SKM-1 treated with dmso at 0.1 percent for 144 hours (cell line): ENCODE measurements around the gene ROBO1.
"Not testable (repeated sequence)": the region's sequence is repeated elsewhere in the genome, so short reads cannot be mapped to it uniquely, and the experiment has no call there.

Experiments used
- DNase-seq: peaks from one replicate; lab custom pipeline; 2025; ENCODE audit not compliant: unreplicated experiment; lab: John Stamatoyannopoulos, UW

ROBO1 gene

GRCh38 chr3:79767905-79768267 is at the start of gene ROBO1:
ROBO1 (minus strand) TSS chr3:79767998.
- no peak for DNase-seq

GRCh38 chr3:79817224-79817623 is 49.4 kb upstream of the ROBO1 start:
- no peak for DNase-seq

- no peak for DNase-seq
These were observed 47.7 kb upstream of the ROBO1 start for GRCh38 chr3:79815478-79815877.

GRCh38 chr3:79810581-79810980 is 42.8 kb upstream of the ROBO1 start:
- no peak for DNase-seq

- no peak for DNase-seq
These were observed 42.3 kb upstream of the ROBO1 start for GRCh38 chr3:79810092-79810491.

GRCh38 chr3:79809106-79809505 is 41.3 kb upstream of the ROBO1 start:
- DNase-seq: no peak

- DNase-seq: no peak
These were observed 40.7 kb upstream of the ROBO1 start for GRCh38 chr3:79808515-79808914.

GRCh38 chr3:79790177-79790576 is 22.4 kb upstream of the ROBO1 start:
- DNase-seq: not testable (repeated sequence)

- DNase-seq: no peak
These were observed 5.5 kb upstream of the ROBO1 start for GRCh38 chr3:79773291-79773690.

GRCh38 chr3:79769229-79769628 is 1.4 kb upstream of the ROBO1 start:
- no peak for DNase-seq

- DNase-seq: no peak
These were observed 449 bp downstream of the ROBO1 start for GRCh38 chr3:79767194-79767904.

GRCh38 chr3:79766496-79767193 is 1.2 kb downstream of the ROBO1 start:
- no peak for DNase-seq

- no peak for DNase-seq
These were observed 1.9 kb downstream of the ROBO1 start for GRCh38 chr3:79765911-79766310.

GRCh38 chr3:79761441-79761840 is 6.4 kb downstream of the ROBO1 start:
- DNase-seq: no peak

GRCh38 chr3:79751703-79752102 is 16.1 kb downstream of the ROBO1 start:
- no peak for DNase-seq

GRCh38 chr3:79737530-79737929 is 30.3 kb downstream of the ROBO1 start:
- DNase-seq: no peak

GRCh38 chr3:79729096-79729495 is 38.7 kb downstream of the ROBO1 start:
- no peak for DNase-seq

- DNase-seq: no peak
These were observed 41.0 kb downstream of the ROBO1 start for GRCh38 chr3:79726786-79727185.

- no peak for DNase-seq
These were observed 43.6 kb downstream of the ROBO1 start for GRCh38 chr3:79724206-79724605.

GRCh38 chr3:79690072-79690471 is 77.7 kb downstream of the ROBO1 start:
- DNase-seq: no peak

- no peak for DNase-seq
These were observed 82.7 kb downstream of the ROBO1 start for GRCh38 chr3:79685108-79685507.

- DNase-seq: no peak
These were observed 83.8 kb downstream of the ROBO1 start for GRCh38 chr3:79684041-79684440.

GRCh38 chr3:79672731-79673130 is 95.1 kb downstream of the ROBO1 start:
- DNase-seq: no peak
